ENCODE measurements around the gene MMP11.
A peak's percentile ranks its signal among the peaks of the same experiment; 100 is the strongest.

The MMP11 gene

GRCh38 chr22:23783265-23784150 is 10.9 kb downstream of the MMP11 start:
- H3K36me3 Mint-ChIP-seq = no peaks in the 10 kb centered on the region
- no peaks in the 10 kb centered on the region for H3K27me3 Mint-ChIP-seq
- no peak overlapping the region for H3K27ac Mint-ChIP-seq
- H3K9me3 Mint-ChIP-seq = no peaks in the 10 kb centered on the region
- no peak overlapping the region for H3K4me3 Mint-ChIP-seq
- H3K4me1 Mint-ChIP-seq = peaks cover 27% of the 10 kb centered on the region

GRCh38 chr22:23784215-23784732 is 11.6 kb downstream of the MMP11 start:
- H3K4me3 Mint-ChIP-seq = no peak overlapping the region
- H3K27me3 Mint-ChIP-seq = no peaks in the 10 kb centered on the region
- no peaks in the 10 kb centered on the region for H3K9me3 Mint-ChIP-seq
- no peak overlapping the region for H3K27ac Mint-ChIP-seq
- peaks cover 30% of the 10 kb centered on the region for H3K4me1 Mint-ChIP-seq
- no peaks in the 10 kb centered on the region for H3K36me3 Mint-ChIP-seq

GRCh38 chr22:23786261-23786710 is 13.6 kb downstream of the MMP11 start:
- H3K9me3 Mint-ChIP-seq = no peaks in the 10 kb centered on the region
- H3K27me3 Mint-ChIP-seq = no peaks in the 10 kb centered on the region
- peak overlapping the region; percentile 96 for H3K27ac Mint-ChIP-seq
- H3K4me3 Mint-ChIP-seq = peak overlapping the region; percentile 91
- H3K4me1 Mint-ChIP-seq = peaks cover 38% of the 10 kb centered on the region
- H3K36me3 Mint-ChIP-seq = no peaks in the 10 kb centered on the region

GRCh38 chr22:23786752-23787599 is 14.3 kb downstream of the MMP11 start, which contains the start of gene SMARCB1:
Gene SMARCB1, plus strand, starts transcription at chr22:23786966. Its CDS starts 204 bp downstream, at chr22:23787170.
- Mint-ChIP-seq H3K4me1 (peaks cover 44% of the 10 kb centered on the region), H3K4me3 (peak within 1 kb of the TSS; percentile 91), H3K27me3 (no peaks in the 10 kb centered on the region), H3K9me3 (no peaks in the 10 kb centered on the region), H3K36me3 (no peaks in the 10 kb centered on the region), H3K27ac (peak within 1 kb of the TSS; percentile 96)

- Mint-ChIP-seq H3K27ac (peak overlapping the region; percentile 79), H3K36me3 (no peaks in the 10 kb centered on the region), H3K27me3 (no peaks in the 10 kb centered on the region), H3K9me3 (no peaks in the 10 kb centered on the region), H3K4me1 (peaks cover 50% of the 10 kb centered on the region), H3K4me3 (peak overlapping the region; percentile 91)
These were observed 14.9 kb downstream of the MMP11 start for GRCh38 chr22:23787600-23787896.

GRCh38 chr22:23787910-23788309 is 15.3 kb downstream of the MMP11 start:
- Mint-ChIP-seq H3K4me1 (peaks cover 54% of the 10 kb centered on the region), H3K27ac (peak overlapping the region; percentile 79), H3K27me3 (no peaks in the 10 kb centered on the region), H3K4me3 (peak overlapping the region; percentile 91), H3K9me3 (no peaks in the 10 kb centered on the region), H3K36me3 (no peaks in the 10 kb centered on the region)

GRCh38 chr22:23789121-23789520 is 16.5 kb downstream of the MMP11 start:
- peaks cover 56% of the 10 kb centered on the region for H3K4me1 Mint-ChIP-seq
- H3K4me3 Mint-ChIP-seq = peak overlapping the region; percentile 8
- H3K27ac Mint-ChIP-seq = no peak overlapping the region

GRCh38 chr22:23789638-23790037 is 17.0 kb downstream of the MMP11 start:
- Mint-ChIP-seq H3K36me3 (no peaks in the 10 kb centered on the region), H3K27ac (no peak overlapping the region), H3K27me3 (no peaks in the 10 kb centered on the region), H3K9me3 (no peaks in the 10 kb centered on the region), H3K4me1 (peaks cover 51% of the 10 kb centered on the region), H3K4me3 (peak overlapping the region; percentile 42)

More at GRCh38 chr22:23789121-23789520, 16.5 kb downstream of the MMP11 start:
- no peaks in the 10 kb centered on the region for H3K9me3 Mint-ChIP-seq
- H3K36me3 Mint-ChIP-seq = no peaks in the 10 kb centered on the region
- H3K27me3 Mint-ChIP-seq = no peaks in the 10 kb centered on the region

GRCh38 chr22:23790819-23791737 is 18.4 kb downstream of the MMP11 start:
- H3K4me1 Mint-ChIP-seq = peaks cover 49% of the 10 kb centered on the region
- no peak overlapping the region for H3K27ac Mint-ChIP-seq
- H3K4me3 Mint-ChIP-seq = no peak overlapping the region
- no peaks in the 10 kb centered on the region for H3K9me3 Mint-ChIP-seq
- peaks cover 1% of the 10 kb centered on the region for H3K36me3 Mint-ChIP-seq
- H3K27me3 Mint-ChIP-seq = no peaks in the 10 kb centered on the region

- no peaks in the 10 kb centered on the region for H3K27me3 Mint-ChIP-seq
- no peaks in the 10 kb centered on the region for H3K9me3 Mint-ChIP-seq
- no peak overlapping the region for H3K27ac Mint-ChIP-seq
- peaks cover 42% of the 10 kb centered on the region for H3K4me1 Mint-ChIP-seq
- H3K36me3 Mint-ChIP-seq = peaks cover 4% of the 10 kb centered on the region
- no peak overlapping the region for H3K4me3 Mint-ChIP-seq
These were observed 19.3 kb downstream of the MMP11 start for GRCh38 chr22:23791738-23792645.

- Mint-ChIP-seq H3K27ac (no peak overlapping the region), H3K9me3 (no peaks in the 10 kb centered on the region), H3K27me3 (no peaks in the 10 kb centered on the region), H3K4me3 (no peak overlapping the region), H3K36me3 (peaks cover 6% of the 10 kb centered on the region), H3K4me1 (peaks cover 32% of the 10 kb centered on the region)
These were observed 20.7 kb downstream of the MMP11 start for GRCh38 chr22:23793326-23793725.

- H3K27me3 Mint-ChIP-seq = no peaks in the 10 kb centered on the region
- H3K36me3 Mint-ChIP-seq = peaks cover 10% of the 10 kb centered on the region
- no peaks in the 10 kb centered on the region for H3K9me3 Mint-ChIP-seq
- H3K4me1 Mint-ChIP-seq = peaks cover 18% of the 10 kb centered on the region
- no peak overlapping the region for H3K4me3 Mint-ChIP-seq
- H3K27ac Mint-ChIP-seq = no peak overlapping the region
These were observed 23.8 kb downstream of the MMP11 start for GRCh38 chr22:23796461-23796860.

- no peak overlapping the region for H3K27ac Mint-ChIP-seq
- H3K27me3 Mint-ChIP-seq = no peaks in the 10 kb centered on the region
- H3K4me3 Mint-ChIP-seq = no peak overlapping the region
- no peaks in the 10 kb centered on the region for H3K4me1 Mint-ChIP-seq
- peaks cover 19% of the 10 kb centered on the region for H3K36me3 Mint-ChIP-seq
- H3K9me3 Mint-ChIP-seq = no peaks in the 10 kb centered on the region
These were observed 27.9 kb downstream of the MMP11 start for GRCh38 chr22:23800297-23801237.
